ENCODE data around the gene TAF1C. TPM values are rescaled to one million over a fixed set of nuclear protein-coding genes. Genes with fewer than 3 reads are reported as not detected.

Gene TAF1C
- total RNA-seq, 6 experiments from 2014 or later = 11.0 to 28.3 (median 19.3) TPM

DNA sequence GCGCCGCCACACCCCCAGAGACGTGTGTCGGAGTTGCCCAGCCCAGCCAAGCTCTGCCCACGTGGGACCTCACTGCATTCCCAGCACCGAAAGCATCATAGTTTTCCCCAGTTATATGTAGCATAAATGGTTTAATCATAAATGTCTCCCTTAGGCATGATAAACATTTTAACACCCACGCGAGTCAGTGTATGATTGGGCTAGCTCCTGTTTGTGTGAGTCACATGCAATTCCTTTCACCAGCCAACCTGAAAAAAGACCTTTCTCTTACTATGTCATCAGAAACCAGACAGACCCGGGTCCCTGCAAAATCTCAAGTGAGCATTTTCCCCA is 9.2 kb downstream of the TAF1C start:
- no peak overlapping the region for H3K4me3 ChIP-seq
- H3K27ac ChIP-seq = peak overlapping the region; percentile 47 to 72 (median 60)
- H3K4me1 ChIP-seq = peaks cover 0 to 24% (median 12%) of the 10 kb centered on the region in 4 donors
- H3K27me3 ChIP-seq = no peaks in the 10 kb centered on the region
- DNase-seq (no peak), ATAC-seq (no peak)
- H3K9me3 ChIP-seq = no peaks in the 10 kb centered on the region
- WGBS (ENCODE audit: insufficient coverage, low coverage, low lambda C conversion rate, missing lambda C conversion rate) = 61% methylated on average over 5 of the region's 9 CpGs
- intact Hi-C loops (cut with DNase I) = no loop called here
- peaks cover 0 to 31% (median 5%) of the 10 kb centered on the region in 4 donors for H3K36me3 ChIP-seq
- no peak for TF ChIP-seq POLR2A (IDR thresholded peaks at IDR 0.05)
- TF ChIP-seq, protein P1, sequence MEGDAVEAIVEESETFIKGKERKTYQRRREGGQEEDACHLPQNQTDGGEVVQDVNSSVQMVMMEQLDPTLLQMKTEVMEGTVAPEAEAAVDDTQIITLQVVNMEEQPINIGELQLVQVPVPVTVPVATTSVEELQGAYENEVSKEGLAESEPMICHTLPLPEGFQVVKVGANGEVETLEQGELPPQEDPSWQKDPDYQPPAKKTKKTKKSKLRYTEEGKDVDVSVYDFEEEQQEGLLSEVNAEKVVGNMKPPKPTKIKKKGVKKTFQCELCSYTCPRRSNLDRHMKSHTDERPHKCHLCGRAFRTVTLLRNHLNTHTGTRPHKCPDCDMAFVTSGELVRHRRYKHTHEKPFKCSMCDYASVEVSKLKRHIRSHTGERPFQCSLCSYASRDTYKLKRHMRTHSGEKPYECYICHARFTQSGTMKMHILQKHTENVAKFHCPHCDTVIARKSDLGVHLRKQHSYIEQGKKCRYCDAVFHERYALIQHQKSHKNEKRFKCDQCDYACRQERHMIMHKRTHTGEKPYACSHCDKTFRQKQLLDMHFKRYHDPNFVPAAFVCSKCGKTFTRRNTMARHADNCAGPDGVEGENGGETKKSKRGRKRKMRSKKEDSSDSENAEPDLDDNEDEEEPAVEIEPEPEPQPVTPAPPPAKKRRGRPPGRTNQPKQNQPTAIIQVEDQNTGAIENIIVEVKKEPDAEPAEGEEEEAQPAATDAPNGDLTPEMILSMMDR (IDR thresholded peaks at IDR 0.05) = no peak

DNA sequence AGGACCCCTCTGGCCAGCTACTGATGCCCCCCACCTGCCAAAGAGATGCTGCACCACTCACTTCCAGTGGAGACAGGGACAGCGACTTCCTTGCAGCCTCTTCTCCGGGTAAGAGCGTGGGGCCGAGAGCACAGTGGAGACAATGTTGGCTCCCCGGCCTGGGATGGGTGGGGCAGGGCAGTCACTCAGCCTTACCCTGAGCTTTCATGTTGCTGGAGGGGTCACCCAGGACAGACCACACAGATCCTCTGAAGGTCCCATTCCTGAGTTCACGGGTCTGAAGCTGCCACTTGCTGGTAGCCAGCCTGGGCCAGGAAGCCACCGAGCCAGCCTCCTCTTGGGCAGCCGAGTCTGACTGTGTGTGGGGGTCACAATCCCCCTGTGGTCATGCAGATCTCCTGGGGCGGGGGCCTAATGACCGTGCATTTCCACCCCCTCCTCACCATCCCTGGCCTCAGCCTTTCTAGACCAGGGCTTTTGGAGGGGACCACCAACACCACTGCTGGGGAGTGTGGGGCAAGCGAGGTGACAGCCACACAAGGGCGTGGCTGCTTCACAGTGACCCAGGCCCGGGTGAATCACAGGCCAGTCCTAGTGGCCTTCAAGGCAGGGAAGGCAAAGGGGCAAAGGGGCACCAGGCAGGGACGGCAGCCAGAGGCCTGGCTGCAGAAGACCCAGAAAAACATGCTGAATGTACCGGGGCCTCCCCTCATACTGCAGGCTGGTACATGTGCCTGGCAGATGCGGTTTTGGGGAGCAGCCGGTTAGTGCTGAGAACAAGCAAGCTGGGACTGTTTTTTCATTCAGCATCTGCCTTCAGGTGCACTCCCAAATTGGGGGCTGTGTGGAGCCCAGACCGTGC is 10.4 kb downstream of the TAF1C start:
- no peaks in the 10 kb centered on the region for H3K9me3 ChIP-seq
- no peaks in the 10 kb centered on the region for H3K27me3 ChIP-seq
- H3K36me3 ChIP-seq = peaks cover 0 to 20% (median 3%) of the 10 kb centered on the region in 4 donors
- TF ChIP-seq, protein P1 (IDR thresholded peaks at IDR 0.05) = no peak
- no peak for TF ChIP-seq POLR2A (IDR thresholded peaks at IDR 0.05)
- peak overlapping the region in 1 of 3 donors; percentile 5 for H3K4me3 ChIP-seq
- WGBS (ENCODE audit: insufficient coverage, low coverage, low lambda C conversion rate, missing lambda C conversion rate) = 76% methylated on average over 7 of the region's 18 CpGs
- ATAC-seq (peak in 3 of 4 donors; percentile 2 to 25 (median 17)), DNase-seq (no peak)
- intact Hi-C loops (cut with DNase I) = no loop called here
- H3K4me1 ChIP-seq = peaks cover 0 to 24% (median 12%) of the 10 kb centered on the region in 4 donors
- peak overlapping the region; percentile 47 to 72 (median 60) for H3K27ac ChIP-seq

DNA sequence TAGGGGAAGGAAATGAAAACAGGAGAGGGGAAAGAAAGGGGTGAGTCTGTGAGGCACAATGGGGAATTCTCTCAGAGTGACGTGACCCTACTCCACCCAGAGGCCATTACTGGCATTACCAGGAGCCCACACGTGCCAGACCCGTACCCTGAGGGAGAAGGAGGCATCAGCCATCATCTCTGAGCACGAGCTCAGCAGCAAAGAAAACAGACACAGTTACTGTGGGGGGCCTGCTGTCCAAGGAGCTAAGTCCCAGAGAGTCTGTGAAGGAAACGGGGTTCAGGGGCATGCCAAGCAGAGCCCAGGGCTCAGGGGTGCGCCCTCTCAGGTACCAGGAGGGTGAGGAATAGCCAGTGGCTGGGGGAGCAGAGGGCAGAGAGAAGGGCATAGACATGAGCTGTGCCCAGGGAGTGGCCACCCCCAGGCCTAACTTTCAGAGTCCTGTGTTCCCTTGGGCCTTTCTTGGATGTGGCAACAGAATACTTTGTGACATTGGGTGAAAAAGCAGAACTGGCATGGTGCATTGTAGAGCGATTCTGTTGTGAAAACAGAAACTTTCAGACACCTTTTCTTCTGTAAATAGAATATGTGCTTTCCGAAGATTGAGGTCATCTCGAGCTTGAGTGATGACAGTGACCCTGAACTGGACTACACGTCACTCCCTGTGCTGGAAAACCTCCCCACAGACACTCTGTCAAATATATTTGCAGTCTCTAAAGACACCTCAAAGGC is 11.3 kb downstream of the TAF1C start:
- no peaks in the 10 kb centered on the region for H3K27me3 ChIP-seq
- TF ChIP-seq POLR2A (IDR thresholded peaks at IDR 0.05) = no peak
- TF ChIP-seq, protein P1 (IDR thresholded peaks at IDR 0.05) = peak in 3 of 4 donors; percentile 31 to 68 (median 61)
- no peaks in the 10 kb centered on the region for H3K9me3 ChIP-seq
- intact Hi-C loops (cut with DNase I) = no loop called here
- DNase-seq (no peak), ATAC-seq (peak in 3 of 4 donors; percentile 57 to 83 (median 82))
- no peak overlapping the region for H3K4me3 ChIP-seq
- peaks cover 0 to 17% (median under 1%) of the 10 kb centered on the region in 4 donors for H3K36me3 ChIP-seq
- H3K27ac ChIP-seq = peak overlapping the region in 2 of 3 donors; percentile 28 to 72
- H3K4me1 ChIP-seq = peaks cover 0 to 24% (median 12%) of the 10 kb centered on the region in 4 donors
- 10% methylated on average over 7 of the region's 10 CpGs for WGBS (ENCODE audit: insufficient coverage, low coverage, low lambda C conversion rate, missing lambda C conversion rate)

DNA sequence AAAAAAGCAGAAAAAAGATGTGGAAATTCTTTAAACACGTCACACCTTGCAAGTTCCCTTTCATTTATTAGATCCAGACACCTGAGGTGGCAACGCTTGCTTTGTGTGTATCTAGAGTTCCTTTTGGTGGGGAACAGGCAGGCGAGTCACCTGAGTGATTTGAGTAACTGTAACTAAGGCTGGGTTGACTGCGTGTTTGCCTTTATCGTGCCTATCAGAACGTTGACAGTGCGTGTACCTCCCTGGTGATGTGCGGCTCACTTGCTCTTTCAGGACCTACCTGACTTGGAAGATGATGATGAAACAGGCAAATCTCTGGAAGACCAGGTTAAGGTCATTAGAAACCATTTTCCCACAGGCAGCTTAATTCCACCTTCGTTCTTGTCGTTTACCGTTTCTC is 12.5 kb downstream of the TAF1C start:
- H3K9me3 ChIP-seq = no peaks in the 10 kb centered on the region
- intact Hi-C loops (cut with DNase I) = no loop called here
- H3K27ac ChIP-seq = no peak overlapping the region
- H3K27me3 ChIP-seq = no peaks in the 10 kb centered on the region
- no peak for DNase-seq
- H3K4me3 ChIP-seq = no peak overlapping the region
- peaks cover 0 to 8% (median 0%) of the 10 kb centered on the region in 4 donors for H3K36me3 ChIP-seq
- no peak for ATAC-seq
- 70% methylated on average over 10 of the region's 11 CpGs for WGBS (ENCODE audit: insufficient coverage, low coverage, low lambda C conversion rate, missing lambda C conversion rate)
- TF ChIP-seq, protein P1 (IDR thresholded peaks at IDR 0.05) = no peak
- TF ChIP-seq POLR2A (IDR thresholded peaks at IDR 0.05) = no peak
- H3K4me1 ChIP-seq = peaks cover 0 to 24% (median 12%) of the 10 kb centered on the region in 4 donors
